Uterus (tissue), 4 donors: ENCODE measurements around the gene BICDL1. TPM values are rescaled to one million over a fixed set of nuclear protein-coding genes. Genes with fewer than 3 reads are reported as not detected.

Source experiments
- DNase-seq, 2 donors: peaks; one replicate each; pipeline ENCODE4 v3.0.0-alpha.2; 2019 to 2020
- H3K27ac ChIP-seq, 2 donors: fragments of 200-600 bp; sonication (generic); 1 replicate in 1 of 2; 2 replicates in 1 of 2; pipeline ENCODE4 v1.5.1; 2016 to 2018
- H3K27me3 ChIP-seq, 2 donors: fragments of 200-600 bp; sonication (generic); one replicate each; pipeline ENCODE4 v1.5.1; 2018 to 2019; ENCODE audit warnings: control low read depth in 1 of 2
- H3K36me3 ChIP-seq, 2 donors: fragments of 200-600 bp; sonication (generic); one replicate each; pipeline ENCODE4 v1.5.1; 2019; ENCODE audit warnings: control low read depth in 1 of 2
- H3K4me1 ChIP-seq, 2 donors: fragments of 200-600 bp; sonication (generic); one replicate each; pipeline ENCODE4 v1.5.1; 2018 to 2019; ENCODE audit warnings: control low read depth in 1 of 2
- H3K4me3 ChIP-seq, 2 donors: fragments of 200-600 bp; sonication (generic); 1 replicate in 1 of 2; 2 replicates in 1 of 2; pipeline ENCODE4 v1.5.1; 2018 to 2019; ENCODE audit warnings: mild to moderate bottlenecking in 1 of 2
- H3K9me3 ChIP-seq, 2 donors: fragments of 200-600 bp; sonication (generic); one replicate each; pipeline ENCODE4 v1.5.1; 2019; ENCODE audit warnings: control low read depth in 1 of 2
- CTCF ChIP-seq, 4 experiments: fragments of 200-600 bp in 2 of 4; fragments of 450-650 bp in 2 of 4; sonication (generic) in 2 of 4; IDR thresholded peaks; one replicate each; pipeline ENCODE4 v1.5.1; 2016 to 2019; ENCODE audit warnings: antibody characterized with exemption in 4 of 4, mild to moderate bottlenecking in 2 of 4, moderate library complexity in 1 of 4
- POLR2A ChIP-seq, 2 donors: fragments of 450-650 bp; IDR thresholded peaks; one replicate each; pipeline ENCODE4 v1.6.1; 2016; ENCODE audit warnings: antibody characterized with exemption in 2 of 2, mild to moderate bottlenecking in 1 of 2, moderate library complexity in 1 of 2
- intact Hi-C: fragments of 100-400 bp; cut with DNase I; formaldehyde crosslinking; loops from one replicate; pipeline ENCODE4 v1.15.1; 2023; ENCODE audit warnings: low total_unique reads
- total RNA-seq, 4 donors: library from RNA; depleted of rRNA in 3 of 4; stranded (reverse); fragments of >200 nt in 3 of 4; gene quantifications; one replicate each; pipeline versions ENCODE4 v1.1.0 to v1.2.4, GENCODE V29; 2014 to 2023
- donor health status: DM: yes; HTN: yes; CAD: no.

Gene BICDL1
- total RNA-seq, 4 donors from 2014 or later, result 1.8 to 2.2 TPM; not detected in 2

GRCh38 chr12:120067901-120068300 lies 78.9 kb downstream of the BICDL1 start:
- no peaks in the 10 kb centered on the region for H3K9me3 ChIP-seq
- H3K4me1 ChIP-seq, result no peaks in the 10 kb centered on the region
- no peaks in the 10 kb centered on the region for H3K27me3 ChIP-seq
- no peak overlapping the region for H3K27ac ChIP-seq
- no peak for TF ChIP-seq POLR2A (IDR thresholded peaks at IDR 0.05)
- no peak for TF ChIP-seq CTCF (IDR thresholded peaks at IDR 0.05)
- DNase-seq, result no peak
- intact Hi-C loops, result no loop called here
- H3K4me3 ChIP-seq, result no peak overlapping the region
- no peaks in the 10 kb centered on the region for H3K36me3 ChIP-seq

- Histone ChIP-seq H3K36me3 (no peaks in the 10 kb centered on the region), H3K9me3 (no peaks in the 10 kb centered on the region), H3K4me3 (no peak overlapping the region), H3K27ac (no peak overlapping the region), H3K27me3 (no peaks in the 10 kb centered on the region), H3K4me1 (no peaks in the 10 kb centered on the region)
- TF ChIP-seq CTCF (IDR thresholded peaks at IDR 0.05) (no peak), POLR2A (IDR thresholded peaks at IDR 0.05) (no peak)
- intact Hi-C loops, result no loop called here
- DNase-seq, result no peak
Observed at GRCh38 chr12:120069278-120069677, 80.2 kb downstream of the BICDL1 start.

GRCh38 chr12:120071493-120072020 lies 82.5 kb downstream of the BICDL1 start:
- Histone ChIP-seq H3K4me3 (no peak overlapping the region), H3K9me3 (no peaks in the 10 kb centered on the region), H3K4me1 (no peaks in the 10 kb centered on the region), H3K36me3 (no peaks in the 10 kb centered on the region), H3K27me3 (no peaks in the 10 kb centered on the region), H3K27ac (no peak overlapping the region)
- DNase-seq, result no peak
- TF ChIP-seq POLR2A (IDR thresholded peaks at IDR 0.05) (no peak), CTCF (IDR thresholded peaks at IDR 0.05) (no peak)
- intact Hi-C loops, result no loop called here

- Histone ChIP-seq H3K4me1 (no peaks in the 10 kb centered on the region), H3K4me3 (no peak overlapping the region), H3K27ac (no peak overlapping the region), H3K9me3 (no peaks in the 10 kb centered on the region), H3K27me3 (no peaks in the 10 kb centered on the region), H3K36me3 (no peaks in the 10 kb centered on the region)
- TF ChIP-seq POLR2A (IDR thresholded peaks at IDR 0.05) (no peak), CTCF (IDR thresholded peaks at IDR 0.05) (no peak)
- DNase-seq, result no peak
- intact Hi-C loops, result no loop called here
Observed at GRCh38 chr12:120072472-120073249, 83.6 kb downstream of the BICDL1 start.

GRCh38 chr12:120075034-120075616 lies 86.1 kb downstream of the BICDL1 start:
- H3K9me3 ChIP-seq, result no peaks in the 10 kb centered on the region
- no peaks in the 10 kb centered on the region for H3K36me3 ChIP-seq
- no peaks in the 10 kb centered on the region for H3K27me3 ChIP-seq
- no peak overlapping the region for H3K4me3 ChIP-seq
- no peaks in the 10 kb centered on the region for H3K4me1 ChIP-seq
- TF ChIP-seq CTCF (IDR thresholded peaks at IDR 0.05), result no peak
- no peak for TF ChIP-seq POLR2A (IDR thresholded peaks at IDR 0.05)
- intact Hi-C loops, result no loop called here
- no peak overlapping the region for H3K27ac ChIP-seq
- no peak for DNase-seq
